Uterus (tissue), 4 donors: ENCODE results near the gene PEAK1. TPM values are rescaled to one million over a fixed set of nuclear protein-coding genes. Genes with fewer than 3 reads are reported as not detected.

Experiments used
- DNase-seq, 2 donors: peaks; one replicate each; pipeline ENCODE4 v3.0.0-alpha.2; 2019 to 2020
- H3K27ac ChIP-seq, 2 donors: fragments of 200-600 bp; sonication (generic); 1 replicate in 1 of 2; 2 replicates in 1 of 2; pipeline ENCODE4 v1.5.1; 2016 to 2018
- H3K27me3 ChIP-seq, 2 donors: fragments of 200-600 bp; sonication (generic); one replicate each; pipeline ENCODE4 v1.5.1; 2018 to 2019; ENCODE audit warnings: control low read depth in 1 of 2
- H3K36me3 ChIP-seq, 2 donors: fragments of 200-600 bp; sonication (generic); one replicate each; pipeline ENCODE4 v1.5.1; 2019; ENCODE audit warnings: control low read depth in 1 of 2
- H3K4me1 ChIP-seq, 2 donors: fragments of 200-600 bp; sonication (generic); one replicate each; pipeline ENCODE4 v1.5.1; 2018 to 2019; ENCODE audit warnings: control low read depth in 1 of 2
- H3K4me3 ChIP-seq, 2 donors: fragments of 200-600 bp; sonication (generic); 1 replicate in 1 of 2; 2 replicates in 1 of 2; pipeline ENCODE4 v1.5.1; 2018 to 2019; ENCODE audit warnings: mild to moderate bottlenecking in 1 of 2
- H3K9me3 ChIP-seq, 2 donors: fragments of 200-600 bp; sonication (generic); one replicate each; pipeline ENCODE4 v1.5.1; 2019; ENCODE audit warnings: control low read depth in 1 of 2
- POLR2A ChIP-seq, 2 donors: fragments of 450-650 bp; IDR thresholded peaks; one replicate each; pipeline ENCODE4 v1.6.1; 2016; ENCODE audit warnings: antibody characterized with exemption in 2 of 2, mild to moderate bottlenecking in 1 of 2, moderate library complexity in 1 of 2
- intact Hi-C: fragments of 100-400 bp; cut with DNase I; formaldehyde crosslinking; loops from one replicate; pipeline ENCODE4 v1.15.1; 2023; ENCODE audit warnings: low total_unique reads
- total RNA-seq, 4 donors: library from RNA; depleted of rRNA in 3 of 4; stranded (reverse); fragments of >200 nt in 3 of 4; gene quantifications; one replicate each; pipeline versions ENCODE4 v1.1.0 to v1.2.4, GENCODE V29; 2014 to 2023
- TF ChIP-seq, protein P1 (sequence below), 4 experiments: fragments of 200-600 bp in 2 of 4; fragments of 450-650 bp in 2 of 4; sonication (generic) in 2 of 4; IDR thresholded peaks; one replicate each; pipeline ENCODE4 v1.5.1; 2016 to 2019; ENCODE audit warnings: antibody characterized with exemption in 4 of 4, mild to moderate bottlenecking in 2 of 4, moderate library complexity in 1 of 4
- donor health status: DM: yes; HTN: yes; CAD: no.

The PEAK1 gene
- total RNA-seq, 4 donors from 2014 or later = 14.4 to 87.3 (median 43.5) TPM

DNA sequence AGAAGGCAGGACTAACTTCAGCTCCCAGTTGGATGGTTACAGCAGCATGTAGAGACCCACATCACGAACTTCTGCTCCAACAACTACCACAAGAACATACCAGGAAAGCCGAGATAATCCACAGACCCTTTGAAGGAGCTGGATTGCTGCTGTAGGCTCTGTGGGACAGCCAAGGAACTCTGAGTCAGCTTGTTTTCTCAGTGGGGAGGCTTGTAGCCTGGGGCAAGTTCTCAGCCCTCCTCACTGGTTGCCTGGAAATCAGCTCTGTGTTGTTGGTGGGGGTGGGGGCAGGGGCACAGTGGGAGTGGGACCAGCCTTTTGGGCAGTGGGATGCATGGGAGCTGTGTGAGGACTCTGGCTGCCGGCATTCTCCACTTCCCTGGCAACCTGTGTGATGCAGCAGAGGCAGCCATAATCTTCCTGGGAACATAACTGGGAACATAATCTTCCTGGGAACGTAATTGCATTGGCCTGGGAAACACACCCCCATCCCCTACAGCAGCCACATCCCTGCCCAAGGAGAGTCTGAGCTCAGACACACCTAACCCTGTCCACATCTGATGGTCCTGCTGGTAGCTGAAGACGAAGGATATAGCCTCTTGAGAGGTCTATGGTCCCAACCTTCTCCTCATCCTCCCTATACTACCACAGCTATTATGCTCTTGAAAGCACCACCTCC is 153.1 kb downstream of the PEAK1 start:
- TF ChIP-seq, protein P1, sequence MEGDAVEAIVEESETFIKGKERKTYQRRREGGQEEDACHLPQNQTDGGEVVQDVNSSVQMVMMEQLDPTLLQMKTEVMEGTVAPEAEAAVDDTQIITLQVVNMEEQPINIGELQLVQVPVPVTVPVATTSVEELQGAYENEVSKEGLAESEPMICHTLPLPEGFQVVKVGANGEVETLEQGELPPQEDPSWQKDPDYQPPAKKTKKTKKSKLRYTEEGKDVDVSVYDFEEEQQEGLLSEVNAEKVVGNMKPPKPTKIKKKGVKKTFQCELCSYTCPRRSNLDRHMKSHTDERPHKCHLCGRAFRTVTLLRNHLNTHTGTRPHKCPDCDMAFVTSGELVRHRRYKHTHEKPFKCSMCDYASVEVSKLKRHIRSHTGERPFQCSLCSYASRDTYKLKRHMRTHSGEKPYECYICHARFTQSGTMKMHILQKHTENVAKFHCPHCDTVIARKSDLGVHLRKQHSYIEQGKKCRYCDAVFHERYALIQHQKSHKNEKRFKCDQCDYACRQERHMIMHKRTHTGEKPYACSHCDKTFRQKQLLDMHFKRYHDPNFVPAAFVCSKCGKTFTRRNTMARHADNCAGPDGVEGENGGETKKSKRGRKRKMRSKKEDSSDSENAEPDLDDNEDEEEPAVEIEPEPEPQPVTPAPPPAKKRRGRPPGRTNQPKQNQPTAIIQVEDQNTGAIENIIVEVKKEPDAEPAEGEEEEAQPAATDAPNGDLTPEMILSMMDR (IDR thresholded peaks at IDR 0.05) = no peak
- TF ChIP-seq POLR2A (IDR thresholded peaks at IDR 0.05) = no peak
- DNase-seq = no peak
- no peaks in the 10 kb centered on the region for H3K9me3 ChIP-seq
- no peak overlapping the region for H3K4me3 ChIP-seq
- H3K4me1 ChIP-seq = no peaks in the 10 kb centered on the region
- intact Hi-C loops = no loop called here
- H3K27me3 ChIP-seq = no peaks in the 10 kb centered on the region
- H3K27ac ChIP-seq = no peak overlapping the region
- H3K36me3 ChIP-seq = no peaks in the 10 kb centered on the region

DNA sequence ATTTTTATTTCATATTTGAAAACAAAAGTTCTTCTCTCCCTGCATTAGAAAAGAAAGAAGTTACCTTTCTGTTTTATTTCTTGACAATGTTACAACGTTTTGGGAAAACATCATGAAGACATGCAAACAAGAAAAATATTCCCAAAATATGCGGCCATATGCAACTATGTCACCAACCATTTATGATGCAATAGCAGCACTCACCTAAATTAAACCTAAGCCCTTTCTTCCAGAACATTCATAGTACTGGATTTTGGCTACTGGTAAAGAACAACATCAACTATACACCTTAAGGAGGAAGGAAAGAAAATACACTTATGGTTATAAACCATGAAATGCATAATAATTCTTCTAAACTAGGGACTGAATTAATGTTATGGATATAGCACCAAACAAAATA is 164.5 kb downstream of the PEAK1 start:
- H3K27ac ChIP-seq = no peak overlapping the region
- TF ChIP-seq, protein P1 (IDR thresholded peaks at IDR 0.05) = no peak
- TF ChIP-seq POLR2A (IDR thresholded peaks at IDR 0.05) = no peak
- intact Hi-C loops = no loop called here

DNA sequence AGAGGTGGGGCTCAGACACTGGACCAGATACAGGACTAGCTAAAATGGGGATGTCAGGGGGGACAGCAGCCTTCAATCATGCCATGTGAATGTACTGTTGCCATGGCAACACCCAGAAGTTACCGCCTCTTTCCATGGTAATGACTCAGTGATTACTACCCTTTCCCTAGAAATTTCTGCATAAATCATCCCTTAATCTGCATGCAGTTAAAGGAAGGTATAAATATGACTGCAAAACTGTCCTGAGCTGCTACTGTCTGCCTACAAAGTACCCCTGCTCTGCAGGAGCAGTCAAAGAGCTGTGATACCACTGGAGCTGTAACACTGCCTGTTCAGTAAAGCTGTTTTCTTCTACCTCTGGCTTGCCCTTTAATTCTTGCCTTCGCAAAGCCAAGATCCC is 168.2 kb downstream of the PEAK1 start:
- H3K4me3 ChIP-seq = no peak overlapping the region
- no peaks in the 10 kb centered on the region for H3K4me1 ChIP-seq
- H3K27me3 ChIP-seq = no peaks in the 10 kb centered on the region
- intact Hi-C loops = no loop called here
- H3K36me3 ChIP-seq = no peaks in the 10 kb centered on the region
- H3K9me3 ChIP-seq = no peaks in the 10 kb centered on the region
- no peak for DNase-seq
- H3K27ac ChIP-seq = no peak overlapping the region
- no peak for TF ChIP-seq POLR2A (IDR thresholded peaks at IDR 0.05)
- TF ChIP-seq, protein P1 (IDR thresholded peaks at IDR 0.05) = no peak

More for the DNA sequence above, 164.5 kb downstream of the PEAK1 start:
- no peak for DNase-seq
- no peaks in the 10 kb centered on the region for H3K9me3 ChIP-seq
- no peaks in the 10 kb centered on the region for H3K36me3 ChIP-seq
- H3K4me1 ChIP-seq = no peaks in the 10 kb centered on the region
- H3K27me3 ChIP-seq = no peaks in the 10 kb centered on the region
- no peak overlapping the region for H3K4me3 ChIP-seq

DNA sequence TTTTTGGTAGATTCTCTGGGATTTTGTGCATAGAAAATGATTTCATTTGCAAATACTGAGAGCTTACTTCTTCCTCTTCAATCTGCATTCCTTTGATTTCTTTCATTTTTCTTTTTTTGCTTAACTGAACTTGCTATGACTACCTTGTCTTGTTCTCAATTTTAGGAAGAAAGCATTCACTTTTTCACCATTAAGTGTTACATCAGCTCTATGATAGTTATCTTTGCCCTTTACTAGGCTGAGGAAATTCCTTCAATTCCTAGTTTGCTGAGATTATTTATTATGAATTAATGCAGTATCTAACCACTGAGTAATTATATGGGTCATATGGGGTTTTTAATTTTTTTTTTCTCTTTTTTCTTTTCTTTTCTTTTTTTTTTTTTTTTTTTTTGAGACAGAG is 172.8 kb downstream of the PEAK1 start:
- intact Hi-C loops = no loop called here
- no peak for DNase-seq
- H3K27me3 ChIP-seq = no peaks in the 10 kb centered on the region
- no peaks in the 10 kb centered on the region for H3K9me3 ChIP-seq
- no peaks in the 10 kb centered on the region for H3K4me1 ChIP-seq
- TF ChIP-seq, protein P1 (IDR thresholded peaks at IDR 0.05) = no peak
- no peak for TF ChIP-seq POLR2A (IDR thresholded peaks at IDR 0.05)
- H3K36me3 ChIP-seq = no peaks in the 10 kb centered on the region
- no peak overlapping the region for H3K4me3 ChIP-seq
- H3K27ac ChIP-seq = no peak overlapping the region

DNA sequence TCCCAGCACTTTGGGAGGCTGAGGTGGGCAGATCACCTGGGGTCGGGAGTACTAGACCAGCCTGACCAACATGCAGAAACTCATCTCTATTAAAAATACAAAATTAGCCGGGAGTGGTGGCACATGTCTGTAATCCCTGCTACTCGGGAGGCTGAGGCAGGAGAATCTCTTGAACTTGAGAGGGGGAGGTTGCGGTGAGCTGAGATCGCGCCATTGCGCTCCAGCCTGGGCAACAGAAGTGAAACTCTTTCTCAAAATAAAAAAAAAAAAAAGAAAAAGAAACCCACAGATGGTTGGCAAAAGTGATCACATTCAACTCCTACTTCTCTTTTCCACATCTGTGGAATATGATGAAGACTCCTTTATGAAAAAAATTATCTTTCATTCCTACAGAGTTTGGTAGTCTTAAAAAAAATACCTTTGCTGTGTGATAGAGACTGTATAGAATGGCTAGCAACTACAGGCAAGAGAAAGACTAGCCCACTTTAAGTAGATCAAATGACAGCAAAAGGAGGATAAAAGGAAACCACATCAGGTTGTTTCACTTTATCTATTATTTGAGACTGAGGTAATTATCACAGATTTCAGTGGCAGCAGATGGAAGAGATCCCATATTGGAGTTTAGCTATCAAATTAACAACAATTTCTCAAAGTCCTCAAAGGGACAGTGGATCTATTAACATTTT is 176.0 kb downstream of the PEAK1 start:
- intact Hi-C loops = no loop called here
- H3K27ac ChIP-seq = no peak overlapping the region
- no peaks in the 10 kb centered on the region for H3K4me1 ChIP-seq
- DNase-seq = no peak
- no peak overlapping the region for H3K4me3 ChIP-seq
- TF ChIP-seq, protein P1 (IDR thresholded peaks at IDR 0.05) = no peak
- TF ChIP-seq POLR2A (IDR thresholded peaks at IDR 0.05) = no peak
- no peaks in the 10 kb centered on the region for H3K36me3 ChIP-seq
- no peaks in the 10 kb centered on the region for H3K9me3 ChIP-seq
- H3K27me3 ChIP-seq = no peaks in the 10 kb centered on the region
